Measurements from ENCODE around the gene ARHGAP10.

- TF ChIP-seq CTCF (IDR thresholded peaks at IDR 0.05; ENCODE audit: low read depth, low read length, poor library complexity, severe bottlenecking) (no peak), EZH2phosphoT487 (IDR thresholded peaks at IDR 0.05; ENCODE audit: borderline replicate concordance, low read length) (no peak)
Observed at GRCh38 chr4:147822128-147822527, 90.2 kb downstream of the ARHGAP10 start.
